ENCODE measurements around the gene SH3YL1.

Gene SH3YL1

DNA sequence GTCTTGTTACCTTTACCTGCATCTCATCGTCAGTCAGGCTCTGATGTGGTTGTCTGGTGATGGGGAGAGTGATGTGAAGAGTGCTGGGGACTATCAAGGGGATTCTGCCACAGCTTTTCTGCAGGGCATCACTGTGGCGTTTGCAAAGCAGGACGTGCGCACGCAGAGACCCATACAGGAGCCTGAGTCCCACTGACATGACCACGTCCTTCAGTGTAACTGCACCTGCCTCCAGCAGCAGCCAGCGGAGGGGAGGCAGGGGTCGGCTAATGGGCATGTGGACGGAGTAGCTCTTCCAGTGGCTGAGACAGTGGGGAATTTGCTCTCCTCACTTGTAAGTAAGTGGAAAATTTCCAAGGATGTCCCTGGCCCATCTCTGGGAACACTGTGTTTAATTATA lies 17.5 kb upstream of the SH3YL1 start:
- DNase-seq = no peak

DNA sequence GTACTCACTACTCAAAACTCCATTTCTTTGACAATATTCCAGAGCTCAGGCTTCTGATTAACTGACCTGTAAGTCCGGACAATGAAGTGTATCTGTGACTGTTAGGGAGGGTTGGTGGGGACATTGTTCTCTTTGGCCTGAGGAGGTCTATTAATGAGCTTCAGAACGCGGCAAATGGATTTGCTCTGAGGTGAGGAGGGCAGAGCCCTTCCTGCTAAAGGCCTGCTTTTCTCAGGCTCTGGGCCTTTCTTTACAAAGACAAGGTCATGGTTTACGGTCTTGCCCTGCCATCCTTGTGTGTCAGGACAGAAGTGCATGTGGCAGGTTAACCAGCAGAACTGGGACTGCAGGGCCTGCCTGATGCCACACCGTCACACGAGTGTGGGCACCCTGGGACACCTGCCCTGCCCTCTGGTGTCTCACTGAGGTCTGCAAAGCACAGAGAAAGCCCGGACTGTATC lies 16.8 kb upstream of the SH3YL1 start:
- no peak for DNase-seq

DNA sequence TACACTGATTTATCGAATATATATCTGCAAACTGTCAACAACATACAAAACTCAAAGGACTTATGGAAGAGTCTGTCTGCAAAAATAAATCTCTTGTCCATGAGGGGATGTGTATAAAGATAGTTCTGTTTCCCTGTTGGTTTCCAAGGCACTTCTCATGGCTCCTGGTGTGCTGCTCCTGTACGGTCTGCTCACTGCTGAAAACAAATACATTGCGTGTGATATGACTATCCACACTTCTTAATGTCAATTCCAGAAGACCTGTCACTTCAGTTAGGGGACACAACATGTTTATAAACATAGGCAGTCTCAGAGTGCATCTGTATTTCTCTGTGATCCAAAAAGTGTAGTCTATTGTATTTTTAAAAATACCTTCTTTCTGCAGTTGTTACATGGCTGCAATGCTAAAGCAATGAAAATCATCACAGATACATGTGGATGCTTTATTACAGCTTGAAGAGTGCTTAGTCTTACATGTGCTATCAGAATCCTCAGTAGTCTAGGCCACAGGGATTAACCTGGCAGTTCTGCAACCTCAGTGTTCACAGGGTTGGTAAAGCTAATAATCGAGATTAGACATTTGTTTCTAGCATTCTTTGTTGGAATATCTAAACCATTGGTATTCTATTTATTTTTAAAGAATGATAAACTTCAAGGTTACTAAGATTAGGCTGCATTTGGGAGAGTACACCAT lies 16.3 kb upstream of the SH3YL1 start:
- DNase-seq = no peak

DNA sequence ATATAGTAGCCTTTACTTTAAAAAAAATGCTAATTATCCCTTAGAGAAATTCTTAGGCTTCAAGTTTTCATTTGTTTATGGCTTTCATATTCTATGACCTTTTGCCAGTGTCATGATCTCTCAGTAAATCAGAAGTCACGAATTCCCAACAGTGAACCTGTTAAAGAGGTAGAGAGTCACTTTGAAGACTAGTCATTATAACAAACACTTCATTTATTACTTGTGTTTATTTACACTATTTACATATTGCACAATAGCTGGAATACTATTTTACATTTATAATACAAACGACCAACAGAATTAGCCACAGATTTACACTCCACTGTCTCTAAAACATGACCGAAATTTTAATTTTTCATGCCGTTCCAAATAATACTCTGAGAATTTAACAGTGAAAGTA lies 15.5 kb upstream of the SH3YL1 start:
- DNase-seq = no peak

DNA sequence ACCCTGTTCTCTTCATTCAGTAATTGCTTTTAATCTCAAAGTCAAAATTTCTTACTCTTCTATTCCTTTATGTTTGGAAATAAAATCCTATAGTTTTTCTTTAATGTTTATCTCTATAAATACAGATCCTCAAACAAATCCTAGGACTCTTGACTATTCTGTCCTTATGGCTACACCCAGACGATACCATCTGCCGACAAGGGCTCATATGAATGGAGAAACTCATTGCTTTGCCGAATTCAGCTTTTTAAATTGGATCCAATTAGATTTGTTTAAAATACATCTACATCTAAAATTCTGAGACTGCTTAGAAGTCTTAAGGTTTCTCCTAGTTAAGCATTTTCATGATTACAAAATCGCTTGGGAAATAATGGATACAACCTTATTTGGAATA lies 15.1 kb upstream of the SH3YL1 start:
- no peak for DNase-seq

DNA sequence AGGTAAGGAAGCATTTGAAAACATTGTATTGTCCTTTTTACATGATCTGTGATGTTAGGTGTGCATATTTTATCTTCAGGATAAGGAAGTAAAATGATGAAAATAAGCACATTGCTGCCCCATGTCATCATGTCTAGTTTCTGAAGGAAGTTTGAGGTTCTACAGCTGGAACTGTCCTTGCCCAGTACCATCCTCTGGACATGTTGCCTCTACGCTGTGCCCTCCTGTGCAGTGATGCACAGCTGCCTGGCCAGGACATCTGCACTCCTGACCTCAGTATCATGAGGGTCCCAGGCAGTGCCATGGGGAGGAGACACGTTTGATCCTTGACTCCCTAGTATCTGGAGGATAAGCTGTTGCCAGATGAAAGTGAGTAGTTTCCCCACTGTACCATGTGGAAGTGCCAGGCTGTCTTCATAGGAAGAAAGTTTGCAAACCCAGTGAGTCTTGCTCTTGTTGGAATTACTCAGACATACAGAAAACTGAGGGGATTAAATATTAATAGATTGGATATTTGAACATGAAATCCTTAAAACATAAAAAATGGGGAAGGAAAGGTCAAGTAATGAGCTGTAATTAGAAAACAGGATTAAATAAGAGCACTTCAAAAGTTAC lies 14.6 kb upstream of the SH3YL1 start:
- DNase-seq = no peak

DNA sequence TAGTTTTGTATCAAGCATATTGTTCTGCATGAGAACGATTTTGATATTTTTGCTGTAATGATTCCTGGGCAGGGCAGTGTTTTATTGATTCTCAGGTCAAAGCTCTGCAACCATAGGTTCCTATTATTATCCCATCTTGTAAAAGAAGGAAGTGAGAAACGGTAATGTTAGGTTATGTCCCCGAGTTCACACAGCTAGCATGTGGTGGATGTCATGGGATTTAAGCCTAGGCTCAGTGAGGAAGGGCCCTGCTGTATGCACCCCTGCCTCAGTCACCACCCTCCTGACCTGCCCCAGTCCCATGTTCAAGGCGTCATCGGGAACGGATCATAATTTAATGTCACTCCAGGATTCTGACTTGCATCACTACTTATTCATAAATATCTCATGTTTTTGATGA lies 11.6 kb upstream of the SH3YL1 start:
- DNase-seq = no peak

DNA sequence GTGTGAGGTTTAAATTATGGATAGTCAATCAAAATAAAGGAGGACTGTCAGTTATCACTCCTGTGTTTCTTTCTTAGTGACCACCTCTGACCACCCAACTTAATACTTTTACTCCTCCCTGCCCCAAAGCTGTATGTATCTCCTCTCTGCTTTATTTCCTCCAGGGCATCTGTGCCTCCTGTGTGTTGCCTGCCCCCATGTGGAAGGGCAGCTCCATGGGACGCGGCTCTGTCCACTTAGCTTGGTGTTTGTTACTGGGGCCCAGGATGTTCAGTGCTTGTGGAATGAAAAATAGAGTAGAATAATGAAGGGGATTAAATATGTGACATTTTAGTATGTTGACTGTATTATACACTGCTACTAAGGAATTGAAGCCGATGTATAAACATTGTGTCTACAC lies 10.7 kb upstream of the SH3YL1 start:
- no peak for DNase-seq

DNA sequence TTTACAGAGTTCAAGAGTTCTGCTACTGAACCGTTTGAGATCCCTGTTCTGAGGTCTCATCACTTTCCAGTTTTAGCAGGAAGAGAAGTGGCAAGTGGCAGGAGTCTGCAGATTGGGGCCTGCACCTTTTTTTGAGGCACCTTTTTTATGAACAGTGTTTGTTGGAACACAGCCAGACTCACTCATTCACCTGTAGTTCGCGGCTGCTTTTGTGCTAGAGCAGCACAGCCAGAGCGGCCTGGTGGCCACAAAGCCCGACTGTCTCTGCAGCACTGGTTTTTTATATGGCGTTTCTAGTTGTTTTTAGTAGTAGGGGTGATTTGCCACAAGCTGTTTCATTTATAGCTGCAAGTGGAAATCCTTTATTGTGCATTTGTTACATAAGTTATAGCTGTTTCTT lies 9.5 kb upstream of the SH3YL1 start:
- no peak for DNase-seq

DNA sequence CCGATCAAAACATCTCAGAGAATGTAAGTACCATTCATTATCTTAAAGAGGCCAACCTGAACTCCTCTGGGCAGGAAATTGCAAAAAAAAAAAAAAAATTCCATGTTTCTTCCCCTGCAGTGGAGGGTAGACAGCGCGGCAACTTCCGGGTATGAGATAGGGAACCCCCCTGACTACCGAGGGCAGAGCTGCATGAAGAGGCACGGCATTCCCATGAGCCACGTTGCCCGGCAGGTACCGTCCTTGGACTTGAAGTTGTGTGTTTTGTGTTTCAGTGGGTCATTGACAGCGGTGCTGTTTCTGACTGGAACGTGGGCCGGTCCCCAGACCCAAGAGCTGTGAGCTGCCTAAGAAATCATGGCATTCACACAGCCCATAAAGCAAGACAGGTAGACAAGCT lies 8.1 kb upstream of the SH3YL1 start:
- DNase-seq = no peak

DNA sequence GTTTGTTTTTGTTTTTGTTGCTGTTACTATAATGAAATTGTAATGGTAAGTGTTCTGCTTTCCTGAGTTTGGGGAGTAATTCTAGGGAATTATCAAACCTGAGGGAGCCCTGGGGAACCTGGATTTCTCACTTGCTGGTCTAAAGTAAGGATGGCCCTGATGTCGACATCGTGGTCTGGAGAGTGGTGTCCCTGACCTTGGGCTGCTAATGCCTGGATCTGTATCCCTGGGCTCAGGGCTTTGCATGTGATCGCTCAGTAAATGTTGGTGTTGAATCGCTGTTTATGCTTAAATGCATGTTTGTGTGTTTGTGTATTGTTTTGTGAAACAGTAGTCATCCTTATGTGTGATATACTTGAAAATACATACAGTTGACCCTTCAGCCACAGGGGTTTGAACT lies 7.0 kb upstream of the SH3YL1 start:
- no peak for DNase-seq

DNA sequence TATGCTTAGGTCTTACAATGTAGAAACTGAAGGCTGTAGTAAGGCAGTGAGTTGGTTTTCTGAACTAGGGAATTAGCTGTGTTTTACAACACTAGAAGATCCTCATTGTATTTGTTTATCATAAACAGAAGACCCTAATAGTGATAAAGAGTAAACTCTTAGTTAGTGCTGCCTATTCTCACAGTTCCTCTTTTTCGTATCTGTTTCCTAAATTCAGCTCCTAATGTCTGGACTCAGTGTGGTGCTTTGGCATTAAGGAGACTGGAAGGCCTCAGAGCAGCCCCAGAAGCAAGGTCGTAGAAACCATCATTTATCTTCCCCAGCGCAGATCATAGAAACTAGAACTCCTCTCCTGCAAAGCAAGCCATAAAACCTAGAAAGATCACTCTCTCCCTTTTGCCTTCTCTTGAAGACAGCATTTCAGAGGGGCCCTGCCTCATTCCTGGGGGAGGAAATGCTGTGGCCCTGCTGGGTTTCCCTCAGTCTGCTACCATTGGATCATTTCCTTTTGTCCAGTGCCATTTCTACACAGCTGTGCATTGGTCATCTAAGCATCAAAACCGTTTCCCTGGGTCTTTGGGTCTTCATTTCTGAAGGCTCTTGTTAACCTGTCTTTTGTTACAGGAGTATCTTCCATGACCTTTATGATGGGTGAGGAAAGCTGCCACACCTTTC lies 5.7 kb upstream of the SH3YL1 start:
- DNase-seq = no peak

DNA sequence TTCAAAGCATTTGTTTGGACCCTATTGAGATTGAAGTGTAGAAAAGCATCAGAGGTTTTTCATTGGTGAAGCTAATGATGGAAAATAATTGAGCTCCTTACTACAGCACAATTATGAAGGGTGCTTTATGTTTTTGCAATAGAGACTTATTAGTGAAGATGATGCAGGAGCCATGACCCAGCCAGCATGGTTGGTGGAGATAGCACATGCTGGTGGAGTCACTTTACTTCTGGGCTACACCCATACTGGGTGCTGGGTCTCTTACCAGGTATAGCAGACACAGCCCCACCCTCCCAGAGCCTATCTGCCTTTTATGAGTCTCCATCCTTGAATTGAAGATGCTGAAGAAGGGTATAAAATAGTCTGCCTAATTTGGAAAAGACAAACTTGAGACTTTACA lies 4.5 kb upstream of the SH3YL1 start:
- no peak for DNase-seq

DNA sequence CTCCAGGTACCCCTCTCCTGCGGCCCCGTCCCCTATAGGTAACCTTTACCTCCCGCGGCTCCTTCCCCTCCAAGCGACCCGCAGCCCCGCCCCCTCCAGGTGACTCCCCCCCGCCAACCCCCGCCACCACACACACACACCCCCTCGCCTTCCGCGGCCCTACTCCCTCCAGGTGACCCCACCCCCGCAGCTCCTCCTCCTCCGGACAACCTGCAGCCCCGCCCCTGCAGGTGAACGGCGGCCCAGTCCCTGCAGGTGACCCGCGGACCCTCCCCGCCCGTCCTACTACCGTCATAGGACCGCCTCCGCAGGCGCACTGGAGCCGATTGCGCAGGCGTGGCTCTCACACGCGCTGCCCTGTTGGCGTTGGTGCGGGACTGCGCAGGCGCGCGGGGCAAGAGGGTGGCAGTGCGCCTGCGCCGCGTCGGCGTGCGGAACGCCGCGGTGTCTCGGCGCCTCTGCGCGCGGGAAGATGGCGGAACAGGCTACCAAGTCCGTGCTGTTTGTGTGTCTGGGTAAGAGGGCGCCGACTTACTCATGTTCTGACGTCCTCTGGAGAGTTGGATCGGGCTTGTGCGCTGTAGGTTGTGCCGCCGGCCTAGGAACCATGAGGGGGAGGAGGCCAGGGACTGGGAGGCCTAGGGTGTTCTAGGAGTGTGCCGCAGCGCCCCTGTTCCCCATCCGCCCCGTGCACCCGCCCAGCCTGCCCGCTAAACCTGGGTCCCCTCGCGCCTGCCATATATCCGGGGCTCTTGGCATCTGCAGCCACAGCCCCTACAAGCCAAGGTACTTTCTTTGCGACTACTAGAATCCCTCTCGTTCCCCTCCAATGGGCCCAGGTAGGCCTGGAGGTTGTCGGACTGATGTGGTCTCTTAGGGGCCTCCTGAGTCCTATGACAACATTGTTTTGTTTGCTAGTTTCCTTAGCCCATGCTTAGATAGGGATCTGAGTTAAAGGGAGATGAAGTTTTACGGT lies 949 bp upstream of the SH3YL1 start, which contains the start of gene ACP1:
Gene ACP1, plus strand, starts transcription at position 455 of the 976 bp plus-strand sequence. Its CDS starts 18 bp downstream, at position 473.
- peak; percentile 86 to 94 (median 90) for DNase-seq

DNA sequence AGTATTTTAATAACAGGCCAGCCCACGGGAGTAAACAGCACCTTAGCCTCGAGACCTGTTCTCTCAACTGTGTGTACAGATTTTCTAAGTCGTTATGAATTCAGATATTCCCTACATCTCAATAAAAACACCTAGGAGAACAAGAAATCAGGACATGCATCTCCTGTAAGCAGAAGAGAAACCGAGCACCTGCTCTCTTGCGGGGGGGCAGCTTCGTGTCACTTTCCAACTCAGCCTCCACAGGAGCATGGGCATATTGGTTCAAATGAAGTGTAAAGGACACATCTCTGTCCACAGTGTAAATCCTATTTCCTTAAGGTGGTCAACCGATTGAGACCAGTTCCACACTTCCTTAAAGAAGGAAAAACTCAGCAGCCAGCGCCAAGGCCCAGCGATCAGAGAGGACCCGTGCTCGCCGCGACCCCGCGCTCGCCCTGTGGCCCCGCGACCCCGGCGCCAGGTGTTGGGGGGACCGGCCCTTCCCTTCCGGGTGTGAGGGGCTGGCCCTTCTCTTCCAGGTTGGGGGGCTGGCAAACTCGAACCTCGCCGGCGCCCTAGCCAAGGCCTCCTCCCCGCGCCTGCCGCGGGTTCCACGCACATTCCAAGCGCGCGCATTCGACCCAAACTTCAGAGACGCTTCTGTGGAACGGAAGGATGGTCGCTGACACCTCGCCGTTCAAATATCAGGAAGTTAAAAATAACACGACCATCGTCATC lies 652 bp downstream of the SH3YL1 start:
- no peak for DNase-seq

DNA sequence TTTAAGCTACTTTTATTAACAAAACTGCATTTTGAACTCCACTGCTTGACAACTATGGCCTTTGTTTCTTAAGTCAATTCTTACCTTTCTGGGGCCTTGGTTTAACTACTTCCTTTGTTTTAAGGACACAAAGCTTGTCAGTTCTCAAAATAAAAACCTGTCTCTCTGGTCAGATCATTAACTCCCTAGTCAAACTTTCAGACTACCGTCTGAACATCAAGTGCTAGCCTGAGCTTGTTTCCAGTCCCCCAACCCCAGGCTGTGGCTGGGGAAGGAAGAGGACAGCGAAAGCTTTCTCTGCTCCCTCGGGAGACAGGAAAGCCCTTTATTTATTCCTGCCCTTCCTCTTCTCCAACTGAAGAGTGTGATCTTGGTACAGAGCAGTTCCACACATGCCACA lies 1.7 kb downstream of the SH3YL1 start:
- no peak for DNase-seq

DNA sequence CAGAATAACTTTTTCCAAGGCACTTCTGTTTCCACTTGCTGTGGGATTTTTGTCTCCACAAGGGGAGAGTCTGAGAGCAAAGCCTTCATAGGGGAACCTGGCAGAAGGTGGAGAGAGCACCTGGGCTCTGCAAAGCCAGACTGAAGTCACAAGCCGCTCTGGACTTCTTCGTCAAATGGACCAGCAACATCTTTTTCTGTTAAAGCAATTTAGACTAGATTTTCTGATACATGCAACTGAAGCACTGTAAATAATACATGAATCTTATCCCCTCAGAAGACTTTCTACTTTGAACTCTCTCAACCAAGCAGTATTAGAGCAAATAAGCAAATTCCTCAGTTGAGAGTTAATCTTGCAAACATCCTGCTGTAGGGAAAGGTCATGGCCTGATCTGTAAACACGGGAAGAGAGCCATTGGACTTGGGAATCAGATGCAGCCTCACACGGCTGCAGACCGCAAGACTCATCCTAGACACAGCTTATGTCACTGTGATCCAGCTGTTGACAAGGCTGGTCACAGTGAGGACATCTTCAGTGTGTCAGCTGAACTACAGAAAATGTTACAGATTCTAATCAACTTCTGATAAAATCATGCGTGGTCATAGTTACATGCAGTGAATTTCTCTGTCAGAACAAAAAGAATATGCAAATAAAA lies 3.2 kb downstream of the SH3YL1 start:
- DNase-seq = no peak

DNA sequence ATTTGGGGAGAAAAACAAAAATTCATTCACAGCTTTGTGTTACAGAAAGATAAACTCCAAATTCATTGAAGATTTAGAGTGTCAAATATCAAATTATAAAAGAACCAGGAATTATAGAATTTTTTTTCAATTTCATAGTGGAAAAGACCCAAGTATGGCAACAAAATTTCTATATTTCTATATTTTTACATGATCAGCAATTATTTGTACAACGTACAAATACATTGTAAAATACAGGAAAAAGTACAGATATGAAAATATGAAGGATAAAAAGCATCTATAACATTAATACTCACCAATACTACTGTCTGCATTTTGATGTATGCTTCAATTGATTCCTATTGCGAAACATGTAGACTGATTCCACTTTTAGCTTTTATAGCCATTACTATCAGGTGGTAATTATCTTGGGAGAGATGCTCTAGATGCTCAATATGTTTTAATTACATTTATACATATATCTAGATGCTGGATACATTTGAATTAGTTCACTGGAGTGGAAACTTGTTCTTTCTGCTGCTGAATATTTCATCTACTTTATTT lies 4.0 kb downstream of the SH3YL1 start:
- no peak for DNase-seq

DNA sequence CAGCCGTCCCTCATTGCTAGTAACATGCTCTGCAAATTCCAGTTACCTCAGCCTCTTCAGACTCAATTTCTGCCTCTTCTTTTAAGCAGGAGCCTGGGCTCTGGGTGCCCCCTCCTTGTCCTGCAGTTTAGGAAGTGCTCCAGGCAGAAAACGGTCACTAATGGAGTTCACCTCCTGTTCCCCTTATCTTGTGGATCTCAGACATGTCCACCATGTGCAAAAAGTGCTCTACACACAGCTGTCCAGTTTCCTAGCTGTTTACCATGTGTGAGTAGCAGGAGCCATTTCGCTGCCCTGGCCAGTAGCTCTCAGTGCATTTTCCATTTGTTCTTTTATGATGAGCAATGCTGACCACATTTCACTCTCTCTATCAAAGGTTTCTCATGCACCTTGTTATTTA lies 4.9 kb downstream of the SH3YL1 start:
- no peak for DNase-seq

DNA sequence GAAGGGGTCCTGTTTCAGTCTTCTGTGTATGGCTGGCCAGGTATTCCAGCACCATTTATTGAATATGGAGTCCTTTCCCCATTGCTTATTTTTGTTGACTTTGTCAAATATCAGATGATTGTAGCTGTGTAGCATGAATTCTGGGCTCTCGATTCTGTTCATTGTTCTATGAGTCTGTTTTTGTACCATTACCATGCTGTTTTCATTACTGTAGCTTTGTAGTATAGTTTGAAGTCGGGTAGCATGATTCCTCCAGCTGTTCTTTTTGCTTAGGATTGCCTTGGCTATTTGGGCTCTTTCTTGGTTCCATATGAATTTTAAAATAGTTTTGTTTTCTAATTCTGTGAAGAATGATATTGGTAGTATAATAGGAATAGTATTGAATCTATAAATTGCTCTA lies 6.0 kb downstream of the SH3YL1 start:
- no peak for DNase-seq

DNA sequence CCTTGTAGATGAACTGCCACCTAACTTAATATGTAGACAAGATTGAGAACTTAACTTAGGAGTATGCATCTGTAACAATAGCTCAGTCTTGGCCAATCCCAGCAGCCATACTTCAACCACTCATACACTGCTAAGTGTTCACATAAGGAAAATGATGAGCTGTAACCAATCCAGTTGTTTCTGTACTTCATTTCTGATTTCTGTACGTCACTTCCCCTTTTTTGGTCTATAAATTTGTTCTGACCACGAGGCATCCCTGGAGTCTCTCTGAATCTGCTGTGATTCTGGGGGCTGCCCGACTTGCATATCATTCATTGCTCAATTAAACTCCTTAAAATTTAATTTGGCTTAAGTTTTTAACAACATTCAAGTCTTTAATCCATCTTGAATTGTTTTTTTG lies 6.4 kb downstream of the SH3YL1 start:
- DNase-seq = no peak

DNA sequence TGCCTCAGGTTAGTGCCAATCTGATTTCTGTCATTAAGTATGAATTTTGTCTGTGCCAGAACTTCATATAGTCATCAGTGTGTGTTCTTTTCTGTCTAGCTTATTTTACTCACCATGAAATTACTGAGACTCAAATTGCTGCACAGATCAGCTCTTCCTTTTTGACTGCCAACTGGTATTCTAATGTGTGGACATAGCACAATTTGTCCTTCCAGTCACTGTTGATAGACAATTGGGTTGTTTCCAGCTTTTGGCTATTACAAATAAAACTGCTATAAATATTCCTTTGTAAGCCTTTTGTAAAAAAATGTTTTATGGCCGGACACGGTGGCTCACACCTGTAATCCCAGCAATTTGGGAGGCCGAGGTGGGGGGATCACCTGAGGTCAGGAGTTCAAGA lies 7.7 kb downstream of the SH3YL1 start:
- no peak for DNase-seq
